ENCODE measurements around the gene TPCN2. TPM values are rescaled to one million over a fixed set of nuclear protein-coding genes. Genes with fewer than 3 reads are reported as not detected.

Gene TPCN2
- total RNA-seq, 5 donors from 2014 or later (not counting 1 experiment from before 2014, with no cell fraction given), result 14.9 to 34.3 (median 19.4) TPM

GRCh38 chr11:69005631-69006368 is 42.9 kb upstream of the TPCN2 start:
- Histone ChIP-seq H3K4me3 (ENCODE audit: control insufficient read depth in 1 of 2, extremely low read depth in 1 of 2, low read length in 1 of 2) (no peak overlapping the region), H3K36me3 (ENCODE audit: control insufficient read depth in 2 of 2, extremely low read depth in 1 of 2, insufficient read depth in 1 of 2, low read length in 1 of 2) (no peaks in the 10 kb centered on the region), H3K27ac (ENCODE audit: low read length) (no peak overlapping the region), H3K4me1 (ENCODE audit: control insufficient read depth in 1 of 2, extremely low read depth in 1 of 2, insufficient read depth in 2 of 2, low read length in 2 of 2) (peaks cover 0 to 4% of the 10 kb centered on the region in 2 experiments), H3K9me3 (no peaks in the 10 kb centered on the region), H3K27me3 (replicated peaks in 1 of 2; ENCODE audit: control insufficient read depth in 2 of 2, extremely low read depth in 1 of 2, insufficient read depth in 2 of 2, low read length in 1 of 2) (peaks cover 0 to 71% of the 10 kb centered on the region in 2 experiments)
- Mint-ChIP-seq H3K4me3 (no peak overlapping the region), H3K27ac (no peak overlapping the region), H3K36me3 (no peaks in the 10 kb centered on the region), H3K27me3 (peaks cover 14 to 24% of the 10 kb centered on the region in 2 donors), H3K4me1 (peaks cover 0 to 2% (median 0%) of the 10 kb centered on the region in 3 donors), H3K9me3 (no peaks in the 10 kb centered on the region)
- ChIA-PET POLR2A (no interaction called here), CTCF (no interaction called here)
- no peak for ATAC-seq (replicated peaks in 1 of 4)
- DNase-seq, result peak in 1 of 35 experiments; percentile 21
- 76% methylated on average over 43 of the region's 48 CpGs for WGBS (ENCODE audit: insufficient coverage)

GRCh38 chr11:69006816-69007215 is 41.9 kb upstream of the TPCN2 start:
- H3K36me3 Mint-ChIP-seq, result no peaks in the 10 kb centered on the region
- H3K27me3 ChIP-seq (replicated peaks in 1 of 2; ENCODE audit: control insufficient read depth in 2 of 2, extremely low read depth in 1 of 2, insufficient read depth in 2 of 2, low read length in 1 of 2), result peaks cover 0 to 75% of the 10 kb centered on the region in 2 experiments
- H3K4me3 ChIP-seq (ENCODE audit: control insufficient read depth in 1 of 2, extremely low read depth in 1 of 2, low read length in 1 of 2), result no peak overlapping the region
- no peak overlapping the region for H3K27ac ChIP-seq (ENCODE audit: low read length)
- peak in 1 of 35 experiments; percentile 10 for DNase-seq
- H3K27ac Mint-ChIP-seq, result no peak overlapping the region
- WGBS (ENCODE audit: insufficient coverage), result 89% methylated on average over 7 of the region's 12 CpGs
- no peaks in the 10 kb centered on the region for H3K9me3 ChIP-seq
- ChIA-PET CTCF (no interaction called here), POLR2A (no interaction called here)
- ATAC-seq (replicated peaks in 1 of 4), result no peak
- no peak overlapping the region for H3K4me3 Mint-ChIP-seq
- H3K36me3 ChIP-seq (ENCODE audit: control insufficient read depth in 2 of 2, extremely low read depth in 1 of 2, insufficient read depth in 1 of 2, low read length in 1 of 2), result no peaks in the 10 kb centered on the region
- H3K27me3 Mint-ChIP-seq, result peaks cover 19 to 31% of the 10 kb centered on the region in 2 donors
- peaks cover 0 to 11% of the 10 kb centered on the region in 2 experiments for H3K4me1 ChIP-seq (ENCODE audit: control insufficient read depth in 1 of 2, extremely low read depth in 1 of 2, insufficient read depth in 2 of 2, low read length in 2 of 2)
- no peaks in the 10 kb centered on the region for H3K9me3 Mint-ChIP-seq
- H3K4me1 Mint-ChIP-seq, result peaks cover 5 to 7% (median 5%) of the 10 kb centered on the region in 3 donors

GRCh38 chr11:69007975-69008381 is 40.8 kb upstream of the TPCN2 start:
- DNase-seq, result no peak
- Mint-ChIP-seq H3K4me1 (peaks cover 5 to 9% (median 6%) of the 10 kb centered on the region in 3 donors), H3K27ac (no peak overlapping the region), H3K4me3 (no peak overlapping the region), H3K36me3 (no peaks in the 10 kb centered on the region), H3K27me3 (peaks cover 25 to 36% of the 10 kb centered on the region in 2 donors), H3K9me3 (no peaks in the 10 kb centered on the region)
- WGBS (ENCODE audit: insufficient coverage), result 73% methylated on average over 8 of the region's 8 CpGs
- ChIA-PET CTCF (no interaction called here), POLR2A (no interaction called here)
- peaks cover 0 to 78% of the 10 kb centered on the region in 2 experiments for H3K27me3 ChIP-seq (replicated peaks in 1 of 2; ENCODE audit: control insufficient read depth in 2 of 2, extremely low read depth in 1 of 2, insufficient read depth in 2 of 2, low read length in 1 of 2)
- ATAC-seq (replicated peaks in 1 of 4), result no peak
- no peak overlapping the region for H3K27ac ChIP-seq (ENCODE audit: low read length)
- H3K4me1 ChIP-seq (ENCODE audit: control insufficient read depth in 1 of 2, extremely low read depth in 1 of 2, insufficient read depth in 2 of 2, low read length in 2 of 2), result peaks cover 0 to 11% of the 10 kb centered on the region in 2 experiments
- H3K36me3 ChIP-seq (ENCODE audit: control insufficient read depth in 2 of 2, extremely low read depth in 1 of 2, insufficient read depth in 1 of 2, low read length in 1 of 2), result no peaks in the 10 kb centered on the region
- H3K4me3 ChIP-seq (ENCODE audit: control insufficient read depth in 1 of 2, extremely low read depth in 1 of 2, low read length in 1 of 2), result no peak overlapping the region
- no peaks in the 10 kb centered on the region for H3K9me3 ChIP-seq

GRCh38 chr11:69008737-69009440 is 39.8 kb upstream of the TPCN2 start:
- H3K27me3 ChIP-seq (replicated peaks in 1 of 2; ENCODE audit: control insufficient read depth in 2 of 2, extremely low read depth in 1 of 2, insufficient read depth in 2 of 2, low read length in 1 of 2), result peaks cover 0 to 78% of the 10 kb centered on the region in 2 experiments
- H3K36me3 Mint-ChIP-seq, result no peaks in the 10 kb centered on the region
- CTCF ChIA-PET, result no interaction called here

GRCh38 chr11:69009441-69010211 is 39.1 kb upstream of the TPCN2 start:
- no peak overlapping the region for H3K4me3 Mint-ChIP-seq
- WGBS (ENCODE audit: insufficient coverage), result 81% methylated on average over 10 of the region's 16 CpGs
- Histone ChIP-seq H3K36me3 (ENCODE audit: control insufficient read depth in 2 of 2, extremely low read depth in 1 of 2, insufficient read depth in 1 of 2, low read length in 1 of 2) (no peaks in the 10 kb centered on the region), H3K4me3 (ENCODE audit: control insufficient read depth in 1 of 2, extremely low read depth in 1 of 2, low read length in 1 of 2) (no peak overlapping the region), H3K9me3 (no peaks in the 10 kb centered on the region), H3K27me3 (replicated peaks in 1 of 2; ENCODE audit: control insufficient read depth in 2 of 2, extremely low read depth in 1 of 2, insufficient read depth in 2 of 2, low read length in 1 of 2) (peaks cover 0 to 78% of the 10 kb centered on the region in 2 experiments), H3K27ac (ENCODE audit: low read length) (no peak overlapping the region), H3K4me1 (ENCODE audit: control insufficient read depth in 1 of 2, extremely low read depth in 1 of 2, insufficient read depth in 2 of 2, low read length in 2 of 2) (peaks cover 0 to 17% of the 10 kb centered on the region in 2 experiments)
- no peaks in the 10 kb centered on the region for H3K36me3 Mint-ChIP-seq
- ChIA-PET POLR2A (no interaction called here), CTCF (no interaction called here)
- peaks cover 5 to 9% (median 6%) of the 10 kb centered on the region in 3 donors for H3K4me1 Mint-ChIP-seq
- peaks cover 25 to 43% of the 10 kb centered on the region in 2 donors for H3K27me3 Mint-ChIP-seq
- DNase-seq, result no peak
- no peak overlapping the region for H3K27ac Mint-ChIP-seq
- H3K9me3 Mint-ChIP-seq, result no peaks in the 10 kb centered on the region
- ATAC-seq (replicated peaks in 1 of 4), result no peak

More at GRCh38 chr11:69008737-69009440, 39.8 kb upstream of the TPCN2 start:
- 73% methylated on average over 16 of the region's 17 CpGs for WGBS (ENCODE audit: insufficient coverage)
- Mint-ChIP-seq H3K9me3 (no peaks in the 10 kb centered on the region), H3K4me1 (peaks cover 5 to 9% (median 6%) of the 10 kb centered on the region in 3 donors), H3K27me3 (peaks cover 25 to 37% of the 10 kb centered on the region in 2 donors), H3K27ac (no peak overlapping the region), H3K4me3 (no peak overlapping the region)
- Histone ChIP-seq H3K4me1 (ENCODE audit: control insufficient read depth in 1 of 2, extremely low read depth in 1 of 2, insufficient read depth in 2 of 2, low read length in 2 of 2) (peaks cover 0 to 17% of the 10 kb centered on the region in 2 experiments), H3K4me3 (ENCODE audit: control insufficient read depth in 1 of 2, extremely low read depth in 1 of 2, low read length in 1 of 2) (no peak overlapping the region), H3K36me3 (ENCODE audit: control insufficient read depth in 2 of 2, extremely low read depth in 1 of 2, insufficient read depth in 1 of 2, low read length in 1 of 2) (no peaks in the 10 kb centered on the region), H3K27ac (ENCODE audit: low read length) (no peak overlapping the region), H3K9me3 (no peaks in the 10 kb centered on the region)
- no peak for DNase-seq
- ATAC-seq (replicated peaks in 1 of 4), result no peak
- POLR2A ChIA-PET, result no interaction called here

GRCh38 chr11:69010361-69010891 is 38.3 kb upstream of the TPCN2 start:
- no peak overlapping the region for H3K27ac Mint-ChIP-seq
- ChIA-PET CTCF (no interaction called here), POLR2A (no interaction called here)
- no peak overlapping the region for H3K4me3 Mint-ChIP-seq
- Histone ChIP-seq H3K4me1 (ENCODE audit: control insufficient read depth in 1 of 2, extremely low read depth in 1 of 2, insufficient read depth in 2 of 2, low read length in 2 of 2) (peaks cover 0 to 17% of the 10 kb centered on the region in 2 experiments), H3K4me3 (ENCODE audit: control insufficient read depth in 1 of 2, extremely low read depth in 1 of 2, low read length in 1 of 2) (no peak overlapping the region), H3K27me3 (replicated peaks in 1 of 2; ENCODE audit: control insufficient read depth in 2 of 2, extremely low read depth in 1 of 2, insufficient read depth in 2 of 2, low read length in 1 of 2) (peaks cover 0 to 78% of the 10 kb centered on the region in 2 experiments), H3K36me3 (ENCODE audit: control insufficient read depth in 2 of 2, extremely low read depth in 1 of 2, insufficient read depth in 1 of 2, low read length in 1 of 2) (no peaks in the 10 kb centered on the region), H3K27ac (ENCODE audit: low read length) (no peak overlapping the region), H3K9me3 (no peaks in the 10 kb centered on the region)
- peaks cover 5 to 9% (median 6%) of the 10 kb centered on the region in 3 donors for H3K4me1 Mint-ChIP-seq
- peak in 1 of 4 experiments; percentile 10 for ATAC-seq (replicated peaks in 1 of 4)
- no peaks in the 10 kb centered on the region for H3K9me3 Mint-ChIP-seq
- H3K27me3 Mint-ChIP-seq, result peaks cover 21 to 44% of the 10 kb centered on the region in 2 donors
- DNase-seq, result no peak
- WGBS (ENCODE audit: insufficient coverage), result 50% methylated on average over 2 of the region's 9 CpGs
- no peaks in the 10 kb centered on the region for H3K36me3 Mint-ChIP-seq

Data from T-cell (primary cell).